Trophoblast cell (in vitro differentiated cells and primary cell): Measurements from ENCODE around the gene PIAS1.

ENCODE experiments used
- DNase-seq, 2 donors: peaks; one replicate each; pipeline ENCODE4 v3.0.0-alpha.2; 2016
- H2AFZ ChIP-seq: 2 replicates; pipeline ENCODE4 v1.6.1; 2013; ENCODE audit warnings: low read length, moderate library complexity, mild to moderate bottlenecking; ENCODE audit not compliant: insufficient read depth, poor library complexity
- H2AK5ac ChIP-seq: 2 replicates; pipeline ENCODE4 v1.6.1; 2013; ENCODE audit warnings: mild to moderate bottlenecking, low read length
- H2BK120ac ChIP-seq: 2 replicates; pipeline ENCODE4 v1.6.1; 2013; ENCODE audit warnings: low read length, mild to moderate bottlenecking, moderate library complexity; ENCODE audit not compliant: insufficient read depth, poor library complexity
- H2BK12ac ChIP-seq: 2 replicates; pipeline ENCODE4 v1.6.1; 2013; ENCODE audit warnings: mild to moderate bottlenecking, low read length, moderate library complexity
- H2BK5ac ChIP-seq: 2 replicates; pipeline ENCODE4 v1.6.1; 2013; ENCODE audit warnings: low read length, low read depth, moderate library complexity, mild to moderate bottlenecking; ENCODE audit not compliant: poor library complexity
- H3K14ac ChIP-seq: 2 replicates; pipeline ENCODE4 v1.6.1; 2013; ENCODE audit warnings: mild to moderate bottlenecking, low read length
- H3K18ac ChIP-seq: 2 replicates; pipeline ENCODE4 v1.6.1; 2013; ENCODE audit warnings: mild to moderate bottlenecking, low read length
- H3K23ac ChIP-seq: 2 replicates; pipeline ENCODE4 v1.6.1; 2013; ENCODE audit warnings: low read length
- H3K27ac ChIP-seq: 2 replicates; pipeline ENCODE4 v1.5.1; 2013; ENCODE audit warnings: low read depth, mild to moderate bottlenecking, inconsistent platforms, low read length, moderate library complexity
- H3K27me3 ChIP-seq: 2 replicates; pipeline ENCODE4 v1.6.1; 2013; ENCODE audit warnings: inconsistent platforms, mild to moderate bottlenecking, low read length, moderate library complexity; ENCODE audit not compliant: insufficient read depth
- H3K36me3 ChIP-seq, 2 experiments: 1 replicate in 1 of 2; 2 replicates in 1 of 2; pipeline ENCODE4 v1.6.1; 2013; ENCODE audit warnings: low read length in 2 of 2, mild to moderate bottlenecking in 2 of 2, moderate library complexity in 1 of 2; ENCODE audit not compliant: insufficient read depth in 2 of 2, control insufficient read depth in 1 of 2
- H3K4ac ChIP-seq: 2 replicates; pipeline ENCODE4 v1.6.1; 2013; ENCODE audit warnings: low read depth, mild to moderate bottlenecking, low read length, moderate library complexity
- H3K4me1 ChIP-seq, 2 experiments: 1 replicate in 1 of 2; 2 replicates in 1 of 2; pipeline ENCODE4 v1.6.1; 2013; ENCODE audit warnings: low read length in 2 of 2, mild to moderate bottlenecking in 2 of 2, moderate library complexity in 1 of 2; ENCODE audit not compliant: insufficient read depth in 2 of 2, control insufficient read depth in 1 of 2
- H3K4me2 ChIP-seq: 2 replicates; pipeline ENCODE4 v1.6.1; 2013; ENCODE audit warnings: inconsistent platforms, mild to moderate bottlenecking, low read length, moderate library complexity
- H3K4me3 ChIP-seq: 2 replicates; pipeline ENCODE4 v1.5.1; 2013; ENCODE audit warnings: mild to moderate bottlenecking, low read depth, low read length, inconsistent platforms
- H3K79me1 ChIP-seq: one replicate; pipeline ENCODE4 v1.6.1; 2013; ENCODE audit warnings: low read length
- H3K79me2 ChIP-seq: 2 replicates; pipeline ENCODE4 v1.6.1; 2013; ENCODE audit warnings: low read length, mild to moderate bottlenecking; ENCODE audit not compliant: control insufficient read depth, insufficient read depth, poor library complexity
- H3K9ac ChIP-seq: 2 replicates; pipeline ENCODE4 v1.6.1; 2013; ENCODE audit warnings: mild to moderate bottlenecking, low read length
- H3K9me3 ChIP-seq: 2 replicates; pipeline ENCODE4 v1.6.1; 2013; ENCODE audit warnings: low read depth, mild to moderate bottlenecking, control low read depth, inconsistent platforms, low read length; ENCODE audit not compliant: insufficient read depth
- H4K12ac ChIP-seq: 2 replicates; pipeline ENCODE4 v1.6.1; 2013; ENCODE audit warnings: low read depth, mild to moderate bottlenecking, low read length, moderate library complexity
- H4K8ac ChIP-seq: 2 replicates; pipeline ENCODE4 v1.6.1; 2013; ENCODE audit warnings: low read depth, mild to moderate bottlenecking, low read length, moderate library complexity
- H4K91ac ChIP-seq: one replicate; pipeline ENCODE4 v1.6.1; 2013; ENCODE audit warnings: low read depth, mild to moderate bottlenecking, low read length, moderate library complexity
- WGBS: extraction: QIAGEN DNeasy Blood & Tissue Kit; methylation state at CpG from one replicate; pipeline ENCODE4 v1.1.7; 2013; ENCODE audit warnings: missing lambda C conversion rate; ENCODE audit not compliant: insufficient read length, insufficient coverage; ENCODE audit errors: extremely low coverage; 5-methylcytosine and 5-hydroxymethylcytosine counted together

PIAS1 gene

DNA sequence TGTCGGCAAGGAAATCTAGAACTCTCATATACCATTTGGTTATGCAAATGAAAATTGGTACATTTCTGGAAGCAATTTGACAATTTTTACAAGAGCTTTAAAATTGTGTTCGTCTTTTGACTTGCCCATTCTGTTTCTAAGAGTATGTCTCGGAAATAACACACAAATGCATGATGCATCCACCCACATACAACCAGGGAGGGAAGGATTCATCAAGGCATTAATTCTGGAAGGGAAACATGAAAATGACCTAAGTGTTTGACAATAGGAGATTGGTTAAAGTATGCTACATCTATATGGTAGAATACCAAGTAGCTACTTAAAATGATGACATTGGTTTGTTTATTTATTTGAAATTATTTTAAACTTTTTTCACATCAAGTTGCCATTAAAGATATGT, 58.6 kb downstream of the PIAS1 start:
- H2BK120ac ChIP-seq = no peak overlapping the region
- H3K27me3 ChIP-seq = no peaks in the 10 kb centered on the region
- no peak overlapping the region for H2AK5ac ChIP-seq
- H3K14ac ChIP-seq = no peak overlapping the region
- H3K79me2 ChIP-seq = no peaks in the 10 kb centered on the region
- DNase-seq = no peak
- no peak overlapping the region for H3K18ac ChIP-seq
- H2BK5ac ChIP-seq = no peak overlapping the region
- no peak overlapping the region for H3K23ac ChIP-seq
- H3K4ac ChIP-seq = no peak overlapping the region
- no peak overlapping the region for H2BK12ac ChIP-seq
- no peak overlapping the region for H3K9ac ChIP-seq
- H4K12ac ChIP-seq = no peak overlapping the region
- H3K4me2 ChIP-seq = no peak overlapping the region
- no peak overlapping the region for H3K27ac ChIP-seq
- no peak overlapping the region for H4K8ac ChIP-seq
- no peaks in the 10 kb centered on the region for H3K36me3 ChIP-seq
- H3K4me3 ChIP-seq = no peak overlapping the region
- H3K79me1 ChIP-seq = no peaks in the 10 kb centered on the region
- no peak overlapping the region for H4K91ac ChIP-seq
- no peak overlapping the region for H2AFZ ChIP-seq
- H3K9me3 ChIP-seq = no peaks in the 10 kb centered on the region
- H3K4me1 ChIP-seq = no peaks in the 10 kb centered on the region
- no CpG with 5 or more reads among the region's 3 CpGs for WGBS

DNA sequence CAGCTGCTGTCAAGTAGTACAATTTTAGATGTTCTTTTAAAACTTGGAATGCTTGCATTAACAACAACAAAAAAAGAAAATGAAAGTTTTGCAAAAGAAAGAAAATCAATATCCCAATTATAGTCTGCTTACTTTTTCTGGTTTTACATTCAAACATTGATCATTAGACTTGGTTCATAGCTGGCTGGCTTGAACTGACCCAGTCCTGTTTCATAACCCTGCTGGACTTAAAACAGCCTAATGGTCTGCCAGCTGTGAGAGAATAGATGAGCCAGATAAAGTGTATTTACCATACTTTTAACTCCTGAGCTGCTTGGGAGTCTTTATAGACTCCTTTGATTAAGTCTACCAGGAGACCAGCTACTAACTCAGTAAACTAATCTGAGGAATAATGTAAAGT, 59.2 kb downstream of the PIAS1 start:
- Histone ChIP-seq H3K9ac (no peak overlapping the region), H2BK120ac (no peak overlapping the region), H3K9me3 (no peaks in the 10 kb centered on the region), H3K18ac (no peak overlapping the region), H3K79me1 (no peaks in the 10 kb centered on the region), H3K27ac (no peak overlapping the region), H3K79me2 (peaks cover 2% of the 10 kb centered on the region), H2BK12ac (no peak overlapping the region), H2AFZ (no peak overlapping the region), H2BK5ac (no peak overlapping the region), H3K4ac (no peak overlapping the region), H3K4me1 (no peaks in the 10 kb centered on the region), H4K12ac (no peak overlapping the region), H3K4me3 (no peak overlapping the region), H4K91ac (no peak overlapping the region), H2AK5ac (no peak overlapping the region), H3K23ac (no peak overlapping the region), H3K14ac (no peak overlapping the region), H4K8ac (no peak overlapping the region), H3K36me3 (peaks cover 0 to 2% of the 10 kb centered on the region in 2 experiments), H3K27me3 (no peaks in the 10 kb centered on the region), H3K4me2 (no peak overlapping the region)
- DNase-seq = peak in 1 of 2 donors; percentile 27

DNA sequence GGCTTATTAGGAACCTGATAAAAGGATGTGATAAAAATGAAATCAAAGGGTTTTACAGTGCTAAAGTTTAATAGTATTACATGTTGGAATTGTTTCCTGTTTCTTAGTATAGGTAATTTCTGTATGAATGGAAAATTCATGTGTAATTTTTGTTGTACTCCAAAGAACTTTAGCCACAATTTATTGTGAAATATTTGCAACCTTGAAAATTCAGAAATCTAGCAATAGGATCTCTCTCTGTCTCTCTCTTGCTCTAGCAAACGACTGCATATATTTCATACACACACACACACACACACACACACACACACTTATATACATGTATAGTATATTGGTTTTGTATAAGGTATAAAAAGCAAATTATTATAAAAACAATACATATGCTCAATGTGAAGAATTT, 59.6 kb downstream of the PIAS1 start:
- Histone ChIP-seq H3K36me3 (peaks cover 0 to 2% of the 10 kb centered on the region in 2 experiments), H2BK120ac (no peak overlapping the region), H3K27me3 (no peaks in the 10 kb centered on the region), H3K4ac (no peak overlapping the region), H2BK5ac (no peak overlapping the region), H3K27ac (no peak overlapping the region), H4K8ac (no peak overlapping the region), H3K23ac (no peak overlapping the region), H2AFZ (no peak overlapping the region), H4K91ac (no peak overlapping the region), H2BK12ac (no peak overlapping the region), H3K14ac (no peak overlapping the region), H3K4me3 (no peak overlapping the region), H3K79me2 (peaks cover 2% of the 10 kb centered on the region), H2AK5ac (no peak overlapping the region), H3K4me2 (no peak overlapping the region), H3K9ac (no peak overlapping the region), H3K18ac (no peak overlapping the region), H3K79me1 (no peaks in the 10 kb centered on the region), H4K12ac (no peak overlapping the region), H3K4me1 (no peaks in the 10 kb centered on the region), H3K9me3 (no peaks in the 10 kb centered on the region)
- no peak for DNase-seq
- WGBS = no CpG with 5 or more reads among the region's 1 CpG

DNA sequence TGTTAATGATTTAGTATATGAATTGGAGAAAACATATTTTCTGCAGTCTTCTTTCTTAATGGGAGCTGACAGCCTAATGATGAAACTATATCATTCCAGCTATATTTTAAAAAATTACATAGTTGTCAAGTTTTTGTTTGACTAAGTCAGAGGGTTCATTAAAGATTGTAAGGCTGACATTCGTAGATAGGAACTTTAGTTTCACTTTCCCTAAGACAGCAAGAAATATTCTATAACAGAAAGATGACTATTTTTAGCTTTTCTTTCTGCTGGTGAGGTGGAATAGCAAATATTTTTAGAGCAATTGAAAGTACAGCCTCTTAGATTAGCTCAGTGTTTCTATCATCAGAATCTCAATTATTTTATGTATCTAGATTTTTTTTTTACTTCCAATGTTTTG, 60.2 kb downstream of the PIAS1 start:
- Histone ChIP-seq H4K12ac (no peak overlapping the region), H3K4me1 (no peaks in the 10 kb centered on the region), H2BK5ac (no peak overlapping the region), H3K4me2 (no peak overlapping the region), H3K36me3 (peaks cover 0 to 2% of the 10 kb centered on the region in 2 experiments), H3K4me3 (no peak overlapping the region), H3K4ac (no peak overlapping the region), H2BK12ac (no peak overlapping the region), H3K27ac (no peak overlapping the region), H3K18ac (no peak overlapping the region), H3K14ac (no peak overlapping the region), H3K27me3 (no peaks in the 10 kb centered on the region), H2AK5ac (no peak overlapping the region), H2AFZ (no peak overlapping the region), H3K79me1 (no peaks in the 10 kb centered on the region), H3K79me2 (peaks cover 2% of the 10 kb centered on the region), H3K23ac (no peak overlapping the region), H2BK120ac (no peak overlapping the region), H3K9ac (no peak overlapping the region), H4K8ac (no peak overlapping the region), H3K9me3 (no peaks in the 10 kb centered on the region), H4K91ac (no peak overlapping the region)
- peak in 1 of 2 donors; percentile 19 for DNase-seq
- WGBS = no CpG with 5 or more reads among the region's 1 CpG
